Epithelial cell of proximal tubule (primary cell): ENCODE data around the gene EML1. TPM values are rescaled to one million over a fixed set of nuclear protein-coding genes. Genes with fewer than 3 reads are reported as not detected.

Experiments used
- DNase-seq: peaks from one replicate; pipeline ENCODE4 v3.0.0-alpha.2; 2011; ENCODE audit warnings: low read depth
- H3K4me3 ChIP-seq: 2 replicates; pipeline ENCODE4 v1.5.1; 2011; ENCODE audit warnings: low read depth, mild to moderate bottlenecking, low read length
- CTCF ChIP-seq: conservative IDR thresholded peaks from 2 replicates; pipeline ENCODE4 v1.5.1; 2012; ENCODE audit warnings: low read depth, mild to moderate bottlenecking, low read length
- total RNA-seq: library from RNA; depleted of rRNA; stranded (reverse); fragments of >200 nt; gene quantifications from 2 replicates; pipeline ENCODE4 v1.2.3, GENCODE V29; 2015

EML1 gene
- total RNA-seq, 1 donor from 2014 or later, result 25.1 TPM

- no peak for TF ChIP-seq CTCF
- no peak for DNase-seq
- no peak overlapping the region for H3K4me3 ChIP-seq
Observed at GRCh38 chr14:99781853-99782610, 11.2 kb upstream of the EML1 start.

- no peak overlapping the region for H3K4me3 ChIP-seq
- no peak for DNase-seq
- TF ChIP-seq CTCF, result no peak
Observed at GRCh38 chr14:99784508-99784907, 8.7 kb upstream of the EML1 start.

GRCh38 chr14:99785426-99785825, 7.8 kb upstream of the EML1 start:
- DNase-seq, result no peak
- H3K4me3 ChIP-seq, result no peak overlapping the region
- TF ChIP-seq CTCF, result no peak

GRCh38 chr14:99786511-99786989, 6.7 kb upstream of the EML1 start:
- no peak for TF ChIP-seq CTCF
- no peak for DNase-seq

GRCh38 chr14:99788713-99789112, 4.5 kb upstream of the EML1 start:
- no peak overlapping the region for H3K4me3 ChIP-seq
- DNase-seq, result no peak
- no peak for TF ChIP-seq CTCF

More at GRCh38 chr14:99786511-99786989, 6.7 kb upstream of the EML1 start:
- H3K4me3 ChIP-seq, result no peak overlapping the region

GRCh38 chr14:99789581-99789980, 3.6 kb upstream of the EML1 start:
- no peak for DNase-seq
- TF ChIP-seq CTCF, result no peak
- no peak overlapping the region for H3K4me3 ChIP-seq
